Lower leg skin (tissue), 3 donors: ENCODE results near the gene PHF3.

Source experiments
- POLR2A ChIP-seq, 2 donors: fragments of 450-650 bp; IDR thresholded peaks; one replicate each; pipeline ENCODE4 v1.6.1; 2016 to 2017; ENCODE audit warnings: antibody characterized with exemption in 2 of 2, mild to moderate bottlenecking in 1 of 2, moderate library complexity in 1 of 2
- TF ChIP-seq, protein P1 (sequence below), 3 donors: fragments of 450-650 bp; IDR thresholded peaks; one replicate each; pipeline ENCODE4 v1.5.1; 2016; ENCODE audit warnings: antibody characterized with exemption in 3 of 3, mild to moderate bottlenecking in 3 of 3, moderate library complexity in 2 of 3

GRCh38 chr6:63759605-63760105, 124.1 kb downstream of the PHF3 start:
- TF ChIP-seq, protein P1, sequence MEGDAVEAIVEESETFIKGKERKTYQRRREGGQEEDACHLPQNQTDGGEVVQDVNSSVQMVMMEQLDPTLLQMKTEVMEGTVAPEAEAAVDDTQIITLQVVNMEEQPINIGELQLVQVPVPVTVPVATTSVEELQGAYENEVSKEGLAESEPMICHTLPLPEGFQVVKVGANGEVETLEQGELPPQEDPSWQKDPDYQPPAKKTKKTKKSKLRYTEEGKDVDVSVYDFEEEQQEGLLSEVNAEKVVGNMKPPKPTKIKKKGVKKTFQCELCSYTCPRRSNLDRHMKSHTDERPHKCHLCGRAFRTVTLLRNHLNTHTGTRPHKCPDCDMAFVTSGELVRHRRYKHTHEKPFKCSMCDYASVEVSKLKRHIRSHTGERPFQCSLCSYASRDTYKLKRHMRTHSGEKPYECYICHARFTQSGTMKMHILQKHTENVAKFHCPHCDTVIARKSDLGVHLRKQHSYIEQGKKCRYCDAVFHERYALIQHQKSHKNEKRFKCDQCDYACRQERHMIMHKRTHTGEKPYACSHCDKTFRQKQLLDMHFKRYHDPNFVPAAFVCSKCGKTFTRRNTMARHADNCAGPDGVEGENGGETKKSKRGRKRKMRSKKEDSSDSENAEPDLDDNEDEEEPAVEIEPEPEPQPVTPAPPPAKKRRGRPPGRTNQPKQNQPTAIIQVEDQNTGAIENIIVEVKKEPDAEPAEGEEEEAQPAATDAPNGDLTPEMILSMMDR (IDR thresholded peaks at IDR 0.05), result no peak
- TF ChIP-seq POLR2A (IDR thresholded peaks at IDR 0.05), result no peak
